Loucy (cell line): ENCODE measurements around the gene NDUFAF5.

Experiments used
- H2AFZ ChIP-seq: fragments of 200-600 bp; sonication (generic); 2 replicates; pipeline ENCODE4 v1.6.0; 2016; ENCODE audit warnings: antibody characterized with exemption, mild to moderate bottlenecking, low read length, moderate library complexity
- H3F3A ChIP-seq: fragments of 200-600 bp; 2 replicates; pipeline ENCODE4 v1.6.0; 2016; ENCODE audit warnings: antibody characterized with exemption, low read depth, mild to moderate bottlenecking
- H3K27me3 ChIP-seq: fragments of 200-600 bp; sonication (generic); 2 replicates; pipeline ENCODE4 v1.6.1; 2014; ENCODE audit warnings: low read length, mild to moderate bottlenecking; ENCODE audit not compliant: insufficient read depth, poor library complexity, severe bottlenecking
- H3K36me3 ChIP-seq: fragments of 200-600 bp; sonication (generic); 2 replicates; pipeline ENCODE4 v1.6.1; 2016; ENCODE audit warnings: low read length; ENCODE audit not compliant: insufficient read depth
- H3K4me1 ChIP-seq: fragments of 200-600 bp; sonication (generic); 2 replicates; pipeline ENCODE4 v1.5.1; 2014; ENCODE audit warnings: low read length, mild to moderate bottlenecking; ENCODE audit not compliant: insufficient read depth, poor library complexity, severe bottlenecking
- H3K4me2 ChIP-seq: fragments of 200-600 bp; sonication (generic); 2 replicates; pipeline ENCODE4 v1.6.0; 2014; ENCODE audit warnings: antibody characterized with exemption, low read length, low read depth, mild to moderate bottlenecking; ENCODE audit not compliant: poor library complexity, severe bottlenecking
- H3K4me3 ChIP-seq: fragments of 200-600 bp; sonication (generic); 2 replicates; pipeline ENCODE4 v1.5.1; 2014; ENCODE audit warnings: low read length, mild to moderate bottlenecking, mixed read lengths; ENCODE audit not compliant: poor library complexity, severe bottlenecking
- H3K79me2 ChIP-seq: fragments of 200-600 bp; sonication (generic); 2 replicates; pipeline ENCODE4 v1.6.1; 2014; ENCODE audit warnings: low read length; ENCODE audit not compliant: insufficient read depth
- H3K9ac ChIP-seq: fragments of 200-600 bp; sonication (generic); 2 replicates; pipeline ENCODE4 v1.6.0; 2014; ENCODE audit warnings: mild to moderate bottlenecking, low read depth, low read length, moderate library complexity; ENCODE audit not compliant: poor library complexity, severe bottlenecking
- H3K9me2 ChIP-seq: fragments of 200-600 bp; sonication (generic); replicated peaks from 2 replicates; pipeline ENCODE4 v1.6.1; 2016; ENCODE audit warnings: low read depth, low read length, mixed read lengths
- H3K9me3 ChIP-seq: fragments of 200-600 bp; sonication (generic); 2 replicates; pipeline ENCODE4 v1.6.1; 2014; ENCODE audit warnings: mild to moderate bottlenecking, antibody characterized with exemption, low read length, low read depth; ENCODE audit not compliant: insufficient read depth
- H4K20me1 ChIP-seq: fragments of 200-600 bp; sonication (generic); 2 replicates; pipeline ENCODE4 v1.6.0; 2014; ENCODE audit warnings: antibody characterized with exemption, low read length, mild to moderate bottlenecking; ENCODE audit not compliant: insufficient read depth, poor library complexity, severe bottlenecking
- CTCF ChIP-seq: fragments of 200-600 bp; sonication (generic); conservative IDR thresholded peaks from 2 replicates; pipeline ENCODE4 v1.5.1; 2014; ENCODE audit warnings: mild to moderate bottlenecking, antibody characterized with exemption, low read length
- EZH2phosphoT487 ChIP-seq: fragments of 200-600 bp; IDR thresholded peaks from 2 replicates; pipeline ENCODE4 v1.6.1; 2018; ENCODE audit warnings: antibody characterized with exemption, mild to moderate bottlenecking, moderate library complexity, borderline replicate concordance

NDUFAF5 gene

GRCh38 chr20:13839421-13840092 lies 54.7 kb downstream of the NDUFAF5 start:
- Histone ChIP-seq H3F3A (no peaks in the 10 kb centered on the region), H2AFZ (no peak overlapping the region), H3K9me2 (no peaks in the 10 kb centered on the region), H3K27me3 (no peaks in the 10 kb centered on the region), H3K9ac (no peak overlapping the region), H3K4me2 (no peak overlapping the region), H3K4me1 (no peaks in the 10 kb centered on the region), H3K36me3 (no peaks in the 10 kb centered on the region), H3K9me3 (no peaks in the 10 kb centered on the region), H3K79me2 (no peaks in the 10 kb centered on the region), H3K4me3 (no peak overlapping the region), H4K20me1 (no peaks in the 10 kb centered on the region)
- TF ChIP-seq EZH2phosphoT487 (no peak), CTCF (no peak)

- no peak for TF ChIP-seq EZH2phosphoT487
- TF ChIP-seq CTCF = no peak
- Histone ChIP-seq H3F3A (no peaks in the 10 kb centered on the region), H3K4me2 (no peak overlapping the region), H3K4me1 (no peaks in the 10 kb centered on the region), H3K79me2 (no peaks in the 10 kb centered on the region), H3K9me3 (no peaks in the 10 kb centered on the region), H2AFZ (no peak overlapping the region), H3K4me3 (no peak overlapping the region), H3K36me3 (no peaks in the 10 kb centered on the region), H3K9ac (no peak overlapping the region), H4K20me1 (no peaks in the 10 kb centered on the region), H3K27me3 (no peaks in the 10 kb centered on the region), H3K9me2 (no peaks in the 10 kb centered on the region)
Observed at GRCh38 chr20:13840093-13840465, 55.3 kb downstream of the NDUFAF5 start.

- no peak for TF ChIP-seq EZH2phosphoT487
- TF ChIP-seq CTCF = no peak
- Histone ChIP-seq H3K4me2 (no peak overlapping the region), H3K9ac (no peak overlapping the region), H4K20me1 (no peaks in the 10 kb centered on the region), H3K4me3 (no peak overlapping the region), H2AFZ (no peak overlapping the region), H3K79me2 (no peaks in the 10 kb centered on the region), H3K36me3 (no peaks in the 10 kb centered on the region), H3K9me2 (no peaks in the 10 kb centered on the region), H3K4me1 (no peaks in the 10 kb centered on the region), H3F3A (no peaks in the 10 kb centered on the region), H3K9me3 (no peaks in the 10 kb centered on the region; the same call in 1 of the 2 replicates), H3K27me3 (no peaks in the 10 kb centered on the region)
Observed at GRCh38 chr20:13841206-13841605, 56.4 kb downstream of the NDUFAF5 start.
